HG03565 (cell line): ENCODE measurements around the gene SPATA31C1.
"Not testable (repeated sequence)": the region's sequence is repeated elsewhere in the genome, so short reads cannot be mapped to it uniquely, and the experiment has no call there.

ENCODE experiments used
- ATAC-seq: cut with Tn5 transposase; IDR thresholded peaks from one replicate; pipeline ENCODE4 v1.9.1; 2021; ENCODE audit warnings: mild to moderate bottlenecking, moderate library complexity; ENCODE audit not compliant: unreplicated experiment

The SPATA31C1 gene

DNA sequence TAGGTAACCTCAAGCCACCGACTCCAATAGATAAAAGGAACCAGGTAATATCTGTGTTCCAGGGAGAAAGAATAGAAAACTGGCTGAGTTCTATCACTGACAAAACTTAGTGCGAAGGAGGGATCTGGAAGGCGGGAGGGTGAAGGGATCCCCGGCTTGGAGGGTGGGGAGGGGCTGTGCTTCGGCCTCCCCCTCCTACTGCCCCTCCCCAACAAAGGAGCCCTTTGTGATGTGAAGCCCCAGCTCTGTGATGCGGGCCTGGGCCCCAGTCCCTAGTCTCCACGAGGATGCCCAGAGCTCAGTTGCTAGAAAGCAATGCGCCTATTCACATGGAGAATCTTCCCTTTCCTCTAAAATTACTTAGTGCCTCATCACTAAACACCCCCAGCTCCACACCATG, at the start of gene SPATA31C1:
SPATA31C1 (plus strand) TSS at position 301 of the 400 bp plus-strand sequence.
- not testable (repeated sequence) for ATAC-seq

DNA sequence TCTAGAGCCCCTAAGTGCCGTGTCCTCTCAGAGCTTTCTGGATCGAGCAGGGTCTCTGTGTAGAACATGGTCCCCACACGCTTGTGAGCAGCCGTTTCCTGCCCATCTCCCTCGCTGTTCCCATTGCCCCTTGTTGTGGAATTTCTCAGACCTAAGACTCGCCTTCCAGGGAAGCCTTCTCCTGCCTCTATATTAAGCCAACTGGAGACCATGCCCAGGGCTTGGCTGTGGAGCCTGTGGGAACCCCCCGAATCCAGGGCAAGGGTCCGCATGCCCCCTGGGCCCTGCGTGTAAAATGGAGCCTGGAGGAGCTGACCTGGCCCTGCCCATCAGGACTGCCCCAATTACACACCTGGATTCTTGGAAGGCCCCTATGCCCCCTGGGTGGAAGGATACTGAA, 49.6 kb upstream of the SPATA31C1 start:
- no peak for ATAC-seq

DNA sequence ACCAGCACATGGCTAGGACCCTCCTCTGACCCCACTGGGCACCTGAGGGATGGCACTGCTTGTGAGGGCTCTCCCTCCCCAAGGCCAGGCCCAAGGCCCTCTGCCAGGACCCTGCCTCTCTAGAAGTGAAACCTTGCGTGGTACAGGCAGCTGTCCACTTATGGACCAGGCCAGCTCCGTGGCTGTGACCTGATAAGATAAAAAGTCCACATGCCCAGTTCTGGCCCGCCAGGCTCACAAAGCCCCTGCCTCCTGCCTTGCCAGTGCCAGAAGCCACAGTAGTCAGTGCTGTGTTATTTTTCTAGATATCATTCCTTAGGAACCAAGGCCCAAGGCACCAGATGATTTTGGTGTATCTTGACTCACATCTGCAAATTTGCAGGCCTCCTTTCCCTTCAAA, 49.1 kb upstream of the SPATA31C1 start:
- ATAC-seq, result no peak

DNA sequence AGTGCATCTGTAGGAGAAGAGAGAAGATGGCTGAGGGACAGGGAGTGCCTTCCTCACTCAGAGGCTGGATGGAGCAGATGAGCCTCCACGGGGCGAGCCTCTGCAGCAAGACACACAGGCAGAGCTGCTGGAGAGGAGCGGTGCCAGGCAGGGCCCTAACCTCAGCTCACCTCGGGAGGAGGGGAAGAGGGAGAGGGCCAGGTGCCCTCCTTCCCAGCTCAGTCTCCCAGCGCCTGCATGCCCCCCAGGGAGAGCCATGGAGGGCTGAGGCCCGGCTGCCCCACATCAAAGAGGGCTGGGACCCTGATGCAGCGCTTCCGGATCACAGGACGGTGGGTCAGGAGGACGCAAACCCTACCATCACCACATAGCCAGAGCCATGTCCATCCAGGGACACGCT, 48.7 kb upstream of the SPATA31C1 start:
- no peak for ATAC-seq

DNA sequence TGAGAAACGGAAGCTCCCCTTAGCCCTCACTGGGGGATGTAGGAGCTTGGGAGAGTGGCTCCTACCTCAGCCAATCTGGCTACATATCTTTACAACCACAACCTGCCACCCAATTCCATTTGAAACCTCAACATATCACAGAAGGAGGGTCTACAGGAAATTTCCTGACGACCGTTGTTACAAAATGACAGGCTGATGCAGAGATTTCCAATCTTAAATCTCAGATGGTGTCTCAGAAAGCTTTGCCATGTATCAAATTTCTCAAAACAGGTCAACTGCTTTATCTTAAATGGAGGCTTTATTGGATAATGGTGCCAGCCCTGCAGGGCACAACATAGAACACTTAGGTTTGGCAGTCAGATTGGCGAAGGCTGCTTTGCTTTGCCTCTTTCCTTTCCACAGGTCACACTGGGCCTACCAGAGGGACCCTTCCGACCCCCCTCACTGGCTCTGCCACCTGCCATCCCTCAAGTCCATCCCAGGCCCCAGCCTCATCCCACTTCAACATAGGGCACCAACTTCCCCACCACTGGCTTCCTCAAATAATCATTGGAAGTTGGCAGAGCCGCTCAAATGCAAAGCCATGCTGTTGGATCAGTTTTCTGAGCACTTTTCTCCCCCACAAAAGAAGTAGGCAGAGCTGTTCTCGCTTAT, 46.2 kb upstream of the SPATA31C1 start:
- ATAC-seq, result no peak

DNA sequence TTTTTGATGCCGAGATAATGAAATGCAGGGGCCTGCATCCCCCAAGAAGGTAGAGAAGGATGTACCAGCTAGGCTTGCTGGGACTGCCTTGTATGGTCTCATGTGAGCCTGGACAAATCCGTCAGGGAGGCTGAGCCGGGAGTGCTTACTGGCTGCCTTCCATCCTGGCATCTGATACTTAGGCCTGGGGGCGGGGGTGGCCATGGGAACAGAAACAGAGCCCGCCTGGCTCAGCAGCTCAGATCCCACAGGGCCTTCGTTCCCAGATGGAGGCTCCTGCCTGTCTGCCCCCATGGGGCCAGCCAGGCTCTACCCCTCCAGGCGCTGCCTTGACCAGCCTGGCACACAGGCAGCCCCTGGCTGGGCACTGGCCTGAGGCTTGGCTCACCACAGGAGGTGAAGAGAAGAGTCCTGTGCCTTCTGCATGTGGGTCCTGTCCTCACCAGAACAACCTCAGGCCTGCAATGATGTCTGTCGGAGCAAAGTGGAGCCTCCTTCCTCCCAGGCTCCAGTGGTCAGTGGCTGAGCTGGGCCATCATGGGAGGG, 45.6 kb upstream of the SPATA31C1 start:
- ATAC-seq, result no peak

DNA sequence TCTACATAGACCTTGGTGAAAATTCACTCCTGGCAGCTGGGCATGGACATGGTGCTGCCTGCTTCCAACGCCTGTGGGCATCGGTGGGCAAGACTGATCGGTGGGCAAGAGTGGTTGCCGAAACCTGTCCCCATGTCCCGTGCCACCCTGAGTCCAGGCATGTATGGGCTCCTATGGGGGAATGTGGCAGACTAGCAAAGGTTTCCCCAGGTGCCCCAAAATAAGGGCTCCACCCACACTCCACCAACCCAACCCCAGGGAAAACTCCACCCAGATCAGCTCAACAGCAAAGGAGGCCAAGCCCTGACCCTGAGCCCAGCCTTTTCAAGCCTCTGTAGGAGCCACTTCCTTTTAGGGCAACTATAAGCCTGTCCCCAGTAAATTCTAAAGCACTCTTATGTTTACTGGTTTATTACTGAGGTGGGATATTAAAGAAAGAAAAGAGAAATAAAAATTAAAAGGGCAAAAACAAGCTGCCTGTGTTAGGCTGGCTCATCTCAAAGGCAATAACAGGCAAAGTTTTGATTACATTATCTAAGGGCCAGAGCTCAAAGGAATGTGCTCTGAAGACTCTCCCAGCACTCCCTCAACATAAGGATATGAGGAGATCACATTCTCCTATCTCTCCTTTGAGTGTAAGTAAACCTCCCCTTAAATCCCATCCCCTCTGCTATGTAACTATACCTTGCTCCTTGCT, 44.0 kb upstream of the SPATA31C1 start:
- ATAC-seq, result no peak

DNA sequence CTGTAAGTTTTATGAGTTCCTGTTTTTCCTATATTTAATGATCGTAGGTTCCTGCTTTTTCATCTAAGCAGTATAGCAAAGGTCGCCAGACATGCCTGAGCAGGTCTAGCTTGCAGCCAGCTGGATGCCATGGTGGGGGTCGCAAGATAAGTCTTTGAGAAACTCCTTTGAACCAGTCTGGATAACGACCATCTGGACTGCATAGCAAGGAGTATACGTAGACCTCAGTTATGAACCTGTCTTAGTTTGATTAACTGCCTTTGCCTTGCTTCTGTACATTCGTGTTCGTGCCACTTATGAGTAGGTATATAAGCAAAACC, 43.5 kb upstream of the SPATA31C1 start:
- ATAC-seq, result no peak

DNA sequence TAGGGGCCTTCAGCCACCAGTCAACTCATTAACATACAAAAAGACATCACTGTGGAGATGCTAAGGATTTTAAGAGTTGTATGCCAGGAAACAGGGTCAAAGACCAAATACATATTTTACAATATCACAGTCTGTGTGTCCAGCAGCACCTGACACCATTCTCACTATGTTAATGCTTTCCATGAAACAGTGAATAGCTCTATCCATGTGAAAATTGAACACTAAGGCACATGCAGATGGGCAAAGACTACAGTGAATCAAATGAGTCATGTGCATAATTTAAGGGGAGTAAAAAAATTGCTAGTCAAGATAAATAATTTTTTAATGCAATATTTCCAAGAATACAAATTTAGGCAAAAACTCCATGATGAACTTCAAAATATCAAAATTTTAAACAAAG, 42.7 kb upstream of the SPATA31C1 start:
- ATAC-seq, result no peak

DNA sequence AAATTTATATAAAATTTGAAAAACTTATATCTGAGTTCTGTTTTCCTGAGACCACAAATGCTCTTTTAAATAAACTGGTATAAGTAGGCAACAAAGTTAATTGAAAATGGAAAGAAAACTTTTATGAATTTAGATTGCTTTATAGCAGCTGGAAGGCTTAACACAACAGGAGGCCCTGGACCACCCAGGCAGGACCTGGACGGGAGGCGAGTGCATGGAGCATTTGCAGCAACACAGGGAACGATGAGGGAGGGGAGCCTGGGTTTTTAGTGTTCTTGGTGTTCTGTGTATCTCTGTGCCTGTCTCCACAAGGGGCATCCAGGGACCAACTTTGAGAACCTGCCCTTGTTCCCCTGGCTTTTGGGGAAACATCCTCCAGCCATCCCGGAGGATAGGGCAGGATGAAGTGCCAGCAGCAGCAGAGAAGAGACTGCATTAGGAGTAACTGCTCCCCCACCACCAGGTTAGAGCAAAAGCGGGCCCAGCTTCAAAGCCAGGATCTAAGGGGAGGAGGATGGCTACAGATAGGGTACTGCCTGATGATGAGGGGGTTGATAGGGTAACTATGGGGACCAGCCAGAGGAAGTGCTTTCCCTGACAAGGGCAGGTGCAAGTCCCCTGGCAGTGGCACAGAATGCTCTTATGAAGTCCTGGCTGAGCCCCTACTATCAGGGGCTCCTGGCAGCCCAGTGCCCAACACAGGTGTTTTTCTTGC, 41.8 kb upstream of the SPATA31C1 start:
- no peak for ATAC-seq

DNA sequence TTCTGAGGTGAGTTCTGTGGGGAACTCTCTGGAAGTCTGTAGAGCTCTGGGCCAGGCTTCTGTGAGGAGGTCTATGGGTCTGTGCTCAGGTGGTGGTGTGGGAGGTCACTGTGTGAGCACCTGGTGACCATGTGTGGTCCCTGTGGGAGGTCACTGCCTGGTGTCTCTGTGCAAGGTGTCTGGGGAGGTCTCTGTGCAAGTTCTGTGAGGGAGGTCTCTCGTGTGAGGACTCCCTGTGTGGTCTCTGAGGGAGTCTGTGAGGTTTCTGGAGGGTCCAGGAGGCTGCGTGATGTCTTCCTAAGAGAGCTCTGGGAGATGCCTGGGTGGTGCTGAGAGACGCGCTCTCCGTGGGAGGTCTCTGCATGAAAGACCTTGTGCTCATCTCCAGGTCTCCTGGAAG, 41.1 kb upstream of the SPATA31C1 start:
- ATAC-seq, result no peak

DNA sequence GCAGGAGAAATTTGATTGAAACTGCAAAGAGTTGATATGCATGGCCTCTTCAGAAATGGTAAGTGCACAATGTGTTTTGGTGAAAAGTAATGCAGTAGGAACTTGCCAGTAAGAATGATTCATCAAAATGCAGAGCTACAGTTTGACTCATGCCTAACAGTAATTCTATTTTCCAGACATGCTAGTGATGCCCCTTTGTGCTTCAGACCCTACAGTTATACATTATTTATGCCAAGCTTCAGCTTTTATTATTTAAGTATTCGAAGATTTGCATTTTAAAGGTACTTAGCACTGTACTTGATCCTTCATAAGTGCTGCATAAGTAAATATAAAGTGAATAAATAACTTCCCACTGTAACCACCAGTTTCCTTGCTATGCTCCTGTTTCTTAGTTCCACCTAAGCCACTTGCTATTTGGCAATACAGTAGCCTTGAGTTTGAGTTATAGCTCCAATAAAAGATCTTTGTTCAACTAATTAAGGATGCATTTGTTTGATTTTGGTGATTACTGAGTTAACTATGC, 38.7 kb upstream of the SPATA31C1 start:
- ATAC-seq, result no peak

DNA sequence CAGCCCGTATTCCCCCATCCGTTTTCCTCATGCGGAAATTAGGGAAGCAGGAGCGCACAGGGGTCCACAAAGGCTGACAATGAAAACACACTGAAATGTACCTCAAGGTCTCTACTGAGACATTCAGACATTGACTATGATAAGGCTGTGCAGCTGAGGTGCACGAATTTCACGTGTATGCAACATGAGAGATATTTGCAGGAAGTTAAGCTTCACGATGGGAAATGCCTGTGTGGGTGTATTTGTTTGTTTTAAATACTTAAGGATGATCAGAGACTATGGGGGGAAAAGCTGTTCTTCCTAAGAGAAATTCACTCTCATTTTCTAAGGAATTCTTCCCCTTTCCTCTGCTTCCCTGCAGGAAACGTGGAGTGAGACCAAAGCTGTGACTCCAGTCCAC, 37.6 kb upstream of the SPATA31C1 start:
- ATAC-seq, result no peak

DNA sequence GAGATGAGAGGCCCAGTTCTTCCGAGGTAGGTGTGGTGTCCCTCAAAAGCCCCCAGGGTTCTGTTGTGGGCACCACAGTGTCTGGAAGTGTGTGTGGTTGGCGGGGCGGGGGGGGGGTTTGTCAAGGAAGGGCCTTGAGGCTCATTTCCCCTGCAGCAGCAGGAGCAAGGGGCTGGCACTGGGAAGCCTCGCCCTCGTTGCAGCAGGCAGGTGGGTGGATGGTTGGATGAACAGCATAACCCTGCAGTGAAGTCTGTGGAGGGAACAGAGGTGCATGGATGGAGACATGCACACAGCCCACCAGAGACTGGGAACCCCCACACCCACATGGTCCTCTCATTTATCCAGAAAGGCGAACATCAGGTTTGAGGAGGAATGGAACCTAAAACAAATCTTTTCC, 37.1 kb upstream of the SPATA31C1 start:
- no peak for ATAC-seq

DNA sequence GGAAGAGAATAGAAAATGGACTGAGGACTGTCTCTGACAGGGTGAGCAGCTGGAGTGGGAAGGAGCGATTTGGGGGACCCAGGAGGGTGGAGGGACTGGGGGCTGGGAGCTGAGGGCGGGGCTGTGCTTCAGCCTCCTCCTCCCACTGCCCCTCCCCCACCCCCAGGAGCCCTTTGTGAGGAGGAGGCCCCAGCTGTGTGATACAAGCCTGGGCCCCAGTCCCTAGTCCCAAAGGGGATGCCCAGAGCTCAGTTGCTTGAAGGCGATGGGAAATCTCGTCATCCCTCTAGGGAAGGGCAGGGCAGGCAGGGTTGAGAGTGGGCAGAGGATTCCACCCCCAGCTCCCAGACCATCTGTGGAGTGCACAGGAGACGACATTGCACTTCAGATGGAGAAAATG, 35.1 kb upstream of the SPATA31C1 start, which contains the start of gene SPATA31E1:
SPATA31E1 (plus strand) TSS at position 251 of the 400 bp plus-strand sequence; CDS start at position 266, 15 bp downstream.
- ATAC-seq, result no peak

DNA sequence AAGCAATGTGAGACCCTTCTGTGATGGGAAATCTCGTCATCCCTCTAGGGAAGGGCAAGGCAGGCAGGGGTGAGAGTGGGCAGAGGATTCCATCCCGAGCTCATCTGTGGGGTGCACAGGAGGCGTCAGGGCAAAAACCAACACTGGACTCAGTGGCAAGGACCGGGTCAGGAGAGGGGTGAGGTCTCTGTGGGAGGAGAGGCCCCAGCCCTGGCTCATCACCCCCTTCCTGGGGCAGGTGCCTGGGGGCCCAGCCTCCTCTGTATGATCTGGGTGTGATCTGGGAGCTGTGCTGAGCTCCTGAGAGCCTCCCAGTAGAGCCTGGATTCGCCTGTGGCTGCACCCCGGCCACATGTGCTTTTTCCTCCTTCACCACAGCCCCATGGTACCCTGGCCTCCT, 34.5 kb upstream of the SPATA31C1 start:
- no peak for ATAC-seq

DNA sequence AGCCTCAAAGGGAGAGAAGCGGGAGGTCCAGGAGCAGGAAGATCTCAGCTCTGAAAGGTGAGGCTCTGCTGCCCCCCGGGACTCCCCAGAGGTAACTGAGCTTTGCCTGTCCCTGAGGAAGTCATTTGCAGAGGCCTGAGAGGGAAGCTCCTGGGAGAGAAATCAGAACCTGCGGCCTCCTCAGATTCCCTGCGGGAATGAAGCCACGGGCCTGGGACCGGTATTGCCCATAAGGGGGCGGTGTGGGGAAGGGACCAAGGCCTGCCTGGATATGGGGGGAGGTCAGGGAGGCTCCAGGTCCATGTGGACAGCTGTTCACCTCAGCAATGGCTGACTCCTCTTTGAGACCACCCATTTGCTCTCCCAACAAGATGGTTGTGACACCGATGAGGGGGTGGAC, 33.8 kb upstream of the SPATA31C1 start:
- ATAC-seq, result no peak

DNA sequence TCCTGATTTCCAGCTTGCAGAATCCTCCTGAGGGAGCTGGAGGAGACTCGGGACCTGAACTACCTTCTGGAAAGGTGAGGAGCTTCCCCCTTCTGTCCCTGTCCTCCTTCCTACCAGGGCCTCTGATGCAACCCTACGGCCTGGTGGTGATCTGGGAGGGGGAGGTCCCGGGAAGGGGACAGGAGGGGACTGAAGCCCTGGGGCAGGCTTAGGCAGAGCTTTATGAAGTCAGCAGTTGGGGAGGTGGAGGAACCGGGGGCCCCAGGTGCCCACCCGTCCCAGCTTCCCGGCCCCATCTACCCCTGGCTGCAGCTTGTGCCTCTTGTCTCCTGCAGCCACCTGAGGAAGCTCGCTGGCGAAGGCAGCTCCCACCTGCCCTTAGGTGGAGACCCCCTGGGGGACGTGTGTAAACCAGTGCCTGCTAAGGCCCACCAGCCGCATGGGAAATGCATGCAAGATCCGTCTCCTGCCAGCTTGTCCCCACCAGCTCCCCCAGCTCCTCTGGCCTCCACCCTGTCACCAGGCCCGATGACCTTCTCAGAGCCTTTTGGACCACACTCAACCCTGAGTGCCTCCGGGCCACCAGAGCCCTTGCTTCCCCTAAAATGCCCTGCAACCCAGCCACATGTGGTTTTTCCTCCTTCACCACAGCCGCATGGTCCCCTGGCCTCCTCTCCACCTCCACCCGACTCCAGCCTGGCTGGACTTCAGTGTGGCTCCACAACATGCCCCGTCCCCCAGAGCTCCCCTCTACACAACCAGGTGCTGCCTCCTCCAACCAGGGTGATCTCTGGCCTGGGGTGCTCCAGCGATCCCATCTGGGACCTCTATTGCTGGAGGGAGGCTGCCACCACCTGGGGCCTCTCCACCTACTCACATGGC, 32.9 kb upstream of the SPATA31C1 start:
- ATAC-seq, result no peak

DNA sequence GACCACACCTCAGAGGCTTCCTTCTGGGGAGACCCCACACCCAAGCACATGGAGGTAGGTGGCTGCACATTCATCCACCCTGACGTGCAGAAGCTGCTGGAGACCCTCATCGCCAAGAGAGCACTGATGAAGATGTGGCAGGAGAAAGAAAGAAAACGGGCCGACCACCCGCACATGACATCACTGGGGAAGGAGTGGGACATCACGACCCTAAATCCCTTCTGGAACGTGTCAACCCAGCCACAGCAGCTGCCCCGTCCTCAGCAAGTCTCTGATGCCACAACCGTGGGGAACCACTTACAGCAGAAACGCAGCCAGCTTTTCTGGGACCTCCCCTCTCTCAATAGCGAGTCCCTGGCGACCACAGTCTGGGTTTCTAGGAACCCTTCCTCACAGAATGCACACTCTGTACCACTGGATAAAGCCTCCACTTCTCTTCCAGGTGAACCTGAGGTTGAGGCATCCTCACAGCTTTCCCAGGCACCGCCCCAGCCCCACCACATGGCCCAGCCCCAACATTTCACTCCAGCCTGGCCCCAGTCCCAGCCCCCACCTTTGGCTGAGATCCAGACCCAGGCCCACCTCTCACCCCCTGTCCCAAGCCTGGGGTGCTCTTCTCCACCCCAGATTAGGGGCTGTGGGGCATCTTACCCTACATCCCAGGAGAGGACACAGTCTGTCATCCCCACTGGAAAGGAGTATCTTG, 32.1 kb upstream of the SPATA31C1 start:
- ATAC-seq, result no peak
